ENCODE measurements around the gene DUSP22. TPM values are rescaled to one million over a fixed set of nuclear protein-coding genes. Genes with fewer than 3 reads are reported as not detected.

The DUSP22 gene
- total RNA-seq, 1 donor from 2014 or later: 24.3 TPM

DNA sequence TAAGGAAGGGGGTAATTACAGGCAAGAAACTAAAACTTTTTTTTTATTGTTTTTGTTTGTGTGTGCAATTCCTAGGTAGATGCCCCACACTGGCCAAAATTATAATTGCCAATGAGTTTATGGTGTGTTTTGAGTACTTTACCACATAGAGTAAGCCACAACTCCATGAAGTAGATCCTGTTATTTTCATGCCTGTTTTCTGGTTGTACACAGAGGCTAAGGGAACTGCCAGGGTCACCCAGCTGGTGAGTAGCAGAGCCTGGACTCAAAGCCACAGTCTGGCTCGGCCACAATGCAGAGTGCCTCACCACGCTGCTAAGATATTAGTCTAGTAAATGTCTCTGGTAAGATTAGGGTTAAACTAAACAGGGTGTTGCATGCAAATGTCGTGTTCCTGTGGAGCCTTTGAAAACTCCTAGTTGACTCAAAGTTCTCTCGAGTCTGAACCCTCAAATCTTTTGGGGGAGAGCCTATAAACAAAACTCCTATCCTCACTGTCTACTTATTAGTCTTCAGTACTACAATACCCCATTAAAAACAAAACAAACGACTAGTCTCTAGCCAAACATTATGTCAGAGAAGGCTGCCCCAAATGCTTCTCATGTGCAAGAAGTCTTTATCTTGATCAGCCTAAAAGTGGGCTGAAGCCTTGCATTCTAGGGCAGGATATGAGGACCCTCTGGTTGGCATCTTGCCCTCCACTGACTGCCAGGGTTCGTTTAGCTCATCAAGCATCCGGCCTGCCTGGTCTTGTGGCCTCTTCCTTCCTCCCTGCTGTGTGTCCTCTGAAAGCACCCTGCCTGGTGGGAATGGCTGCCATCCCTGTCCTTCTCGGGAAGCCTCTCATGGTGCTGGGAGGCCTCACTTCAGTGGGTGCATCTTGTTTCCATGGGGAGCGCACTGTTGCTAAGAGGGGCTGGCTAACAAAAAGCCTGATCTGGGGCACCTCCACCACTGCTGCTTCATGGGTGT lies 4.2 kb downstream of the DUSP22 start:
- intact Hi-C loops (cut with micrococcal nuclease): loop anchor here (10.0 kb wide), 1 partner anchor 1948 kb away; the partner anchor contains the start of gene GMDS

DNA sequence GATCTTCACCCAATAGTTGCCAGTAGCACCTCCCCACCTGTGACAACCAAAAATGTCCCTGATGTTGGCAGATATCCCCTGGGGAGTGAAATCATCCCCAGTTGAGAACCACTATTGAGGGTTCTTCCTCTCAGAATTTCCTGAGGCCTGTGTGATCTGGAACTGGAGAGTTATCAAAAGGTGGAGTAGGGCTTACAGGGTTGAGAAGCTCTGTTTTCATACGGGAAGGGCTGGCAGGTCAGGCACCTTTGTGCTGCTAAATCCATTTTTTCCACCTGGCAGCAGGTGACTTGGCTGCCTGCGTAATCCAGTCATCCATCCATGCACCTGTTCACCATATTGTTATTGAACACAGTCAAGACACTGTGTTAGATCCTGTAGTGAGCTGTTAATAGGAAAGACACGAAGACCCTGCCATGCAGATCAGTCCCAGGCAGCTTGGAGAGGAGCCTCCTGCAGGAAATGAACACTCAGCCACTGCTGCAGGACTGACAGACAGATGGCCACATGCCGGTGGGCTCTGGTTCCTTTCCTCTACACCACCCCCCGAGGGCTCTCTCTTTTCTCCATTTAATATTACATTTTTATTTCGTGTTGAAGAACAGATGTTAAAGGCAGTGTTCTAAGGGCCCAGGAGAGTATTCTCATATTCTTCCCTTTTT lies 5.4 kb downstream of the DUSP22 start:
- intact Hi-C loops (cut with micrococcal nuclease): loop anchor here (10.0 kb wide), 1 partner anchor 1947 kb away; the partner anchor contains the start of gene GMDS

DNA sequence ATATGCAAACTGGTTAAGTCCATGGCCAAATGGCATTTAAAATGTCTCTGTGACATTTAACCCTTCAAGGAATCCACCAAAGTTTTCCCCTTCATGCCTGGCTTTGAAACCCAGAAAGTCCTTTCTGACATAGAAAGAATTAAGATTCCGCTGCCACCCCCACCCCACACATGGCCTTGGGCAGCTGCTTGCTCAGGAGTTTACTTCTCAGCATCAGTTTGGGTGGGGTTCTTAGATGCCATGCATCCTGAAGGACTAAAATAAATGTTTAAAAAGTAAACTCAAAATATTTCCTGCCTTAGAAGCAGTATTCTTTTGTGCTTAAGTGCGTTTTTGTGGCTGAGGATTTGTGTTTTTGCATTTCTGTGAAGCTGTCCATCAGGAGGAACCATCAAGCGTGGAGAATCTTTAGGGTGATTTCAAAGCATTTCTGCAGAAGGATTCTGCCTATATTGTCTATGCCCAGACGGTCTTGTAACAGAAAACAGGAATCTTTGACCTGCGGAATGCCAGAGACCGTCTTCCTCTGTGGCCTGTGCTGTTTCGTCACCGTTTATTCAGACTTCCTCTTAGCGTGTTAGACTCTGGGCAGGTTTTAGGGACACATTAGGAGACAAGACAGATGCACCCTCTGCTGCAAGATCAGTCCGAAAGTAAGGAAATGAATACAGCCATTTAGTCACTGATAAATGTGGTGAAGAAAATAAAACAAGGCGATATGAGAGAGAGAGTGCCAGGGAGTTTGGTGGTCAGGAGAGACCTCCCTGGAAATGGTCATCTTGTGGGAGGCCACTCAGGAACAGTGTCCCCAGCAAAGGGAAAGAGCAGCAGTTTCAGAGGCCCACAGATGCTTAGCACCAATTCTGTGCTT lies 6.2 kb downstream of the DUSP22 start:
- intact Hi-C loops (cut with micrococcal nuclease): loop anchor here (10.0 kb wide), 1 partner anchor 1946 kb away; the partner anchor contains the start of gene GMDS

DNA sequence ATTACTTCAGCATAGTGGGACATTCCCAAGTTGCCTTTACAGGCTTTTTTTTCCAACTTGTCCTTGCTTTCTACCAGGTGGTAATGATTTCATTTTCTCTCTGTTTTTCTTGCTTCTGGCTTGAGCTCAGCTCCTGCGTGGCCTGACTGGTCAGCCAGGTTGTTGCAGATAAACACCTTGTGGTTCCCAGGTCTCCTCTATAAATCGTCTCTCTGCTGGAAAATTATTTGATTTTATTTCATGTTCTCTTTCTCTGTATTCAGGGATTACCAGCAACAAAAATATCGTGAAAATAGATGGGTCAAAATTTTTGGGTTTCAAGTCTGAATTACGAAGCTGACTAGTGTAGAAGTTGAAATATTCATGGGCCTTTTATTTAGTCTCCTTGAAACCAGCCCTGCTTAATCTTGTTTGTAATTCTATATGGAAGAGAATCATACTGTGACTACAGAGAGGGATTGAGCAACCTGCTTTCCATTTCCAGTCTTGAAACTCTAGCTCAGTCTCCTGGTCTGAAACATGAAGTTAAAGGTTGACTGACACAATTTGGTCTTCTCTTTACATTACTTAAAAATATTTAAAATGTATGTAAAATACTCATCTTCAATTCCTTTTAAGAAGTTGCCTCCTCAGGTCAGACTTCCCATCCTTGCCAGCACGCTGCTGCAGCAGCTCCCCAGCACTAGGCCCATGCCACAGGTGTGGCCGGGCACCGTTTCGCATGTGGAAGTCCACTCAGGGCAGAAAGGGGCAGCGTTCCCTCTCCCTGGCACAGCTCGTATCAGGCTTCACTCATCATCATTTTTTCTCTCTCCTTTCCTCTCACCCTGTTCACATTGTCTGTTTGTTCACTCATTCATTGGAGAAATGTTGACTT lies 7.1 kb downstream of the DUSP22 start:
- intact Hi-C loops (cut with micrococcal nuclease): loop anchor here (10.0 kb wide), 1 partner anchor 1945 kb away; the partner anchor contains the start of gene GMDS

DNA sequence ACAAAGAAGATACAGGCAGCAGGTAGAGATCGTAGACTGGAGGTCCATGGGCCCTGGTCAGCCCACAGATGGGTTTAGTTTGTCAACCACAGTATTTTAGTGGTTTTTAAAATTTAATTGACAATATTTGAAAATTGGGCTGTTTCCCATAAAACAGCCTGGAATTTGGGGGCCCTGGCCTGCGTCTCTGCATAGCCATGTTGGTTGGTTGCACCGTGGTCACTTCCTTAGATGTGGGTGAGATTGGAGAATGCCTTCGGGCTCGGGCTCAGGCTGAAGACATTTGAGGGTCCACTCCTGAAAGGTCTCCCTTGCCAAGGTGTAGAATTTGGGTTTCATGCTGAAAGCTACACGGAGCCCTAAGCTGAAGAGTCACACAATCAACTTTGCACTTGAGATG lies 7.7 kb downstream of the DUSP22 start:
- intact Hi-C loops (cut with micrococcal nuclease): no loop called here

DNA sequence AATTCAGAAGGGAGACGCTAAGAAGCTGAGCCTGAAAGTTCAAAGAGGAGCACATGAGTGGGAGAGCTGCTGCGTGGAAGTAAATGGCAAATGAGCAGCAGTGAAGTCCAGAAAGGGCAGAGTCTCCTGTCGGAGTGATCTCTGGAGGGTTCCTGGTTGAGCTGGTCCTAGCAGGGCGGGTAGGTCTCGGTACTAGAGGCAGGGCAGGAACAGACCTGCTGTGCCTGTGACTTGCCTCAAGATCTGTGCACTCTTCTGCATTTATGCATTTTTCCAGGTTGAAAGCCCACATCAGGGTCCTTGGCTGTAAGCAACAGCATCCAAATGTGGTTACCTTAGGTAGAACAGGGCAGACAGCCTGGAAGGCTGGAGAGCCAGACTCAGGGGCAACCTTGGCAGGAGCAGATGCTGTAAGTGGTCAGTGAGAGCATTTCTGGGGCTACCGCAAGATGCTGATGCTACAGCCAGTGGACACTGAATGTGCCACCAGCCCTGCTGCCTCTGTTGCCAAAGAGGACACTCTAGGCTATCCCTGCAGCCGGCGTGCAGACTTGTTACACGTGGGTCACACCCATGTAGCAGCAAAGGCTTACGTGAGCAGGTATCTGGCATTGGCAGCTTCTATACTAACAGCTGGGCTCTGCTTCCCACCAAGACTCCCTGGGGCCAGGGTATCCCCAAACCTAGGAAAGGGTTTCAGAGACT lies 8.4 kb downstream of the DUSP22 start:
- intact Hi-C loops (cut with micrococcal nuclease): no loop called here

DNA sequence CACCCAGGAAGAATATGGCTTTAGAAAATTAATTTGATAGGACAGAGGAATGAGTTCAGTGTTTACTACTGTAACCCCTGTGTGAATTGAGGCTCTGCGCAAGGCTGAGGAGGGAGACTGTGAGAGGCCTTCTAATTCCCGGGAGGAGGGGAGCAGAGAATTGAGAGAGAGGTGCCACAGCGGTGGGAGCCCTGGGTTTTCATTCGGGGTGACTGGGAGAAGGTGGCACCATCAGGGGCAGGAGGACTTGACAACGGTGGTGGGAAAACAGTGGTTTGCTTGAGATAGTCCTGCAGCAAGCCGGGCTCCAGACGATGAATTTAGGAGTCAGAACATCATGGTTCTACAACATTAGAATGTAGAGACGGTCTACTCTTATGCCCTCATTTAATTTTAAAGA lies 9.2 kb downstream of the DUSP22 start:
- intact Hi-C loops (cut with micrococcal nuclease): no loop called here

DNA sequence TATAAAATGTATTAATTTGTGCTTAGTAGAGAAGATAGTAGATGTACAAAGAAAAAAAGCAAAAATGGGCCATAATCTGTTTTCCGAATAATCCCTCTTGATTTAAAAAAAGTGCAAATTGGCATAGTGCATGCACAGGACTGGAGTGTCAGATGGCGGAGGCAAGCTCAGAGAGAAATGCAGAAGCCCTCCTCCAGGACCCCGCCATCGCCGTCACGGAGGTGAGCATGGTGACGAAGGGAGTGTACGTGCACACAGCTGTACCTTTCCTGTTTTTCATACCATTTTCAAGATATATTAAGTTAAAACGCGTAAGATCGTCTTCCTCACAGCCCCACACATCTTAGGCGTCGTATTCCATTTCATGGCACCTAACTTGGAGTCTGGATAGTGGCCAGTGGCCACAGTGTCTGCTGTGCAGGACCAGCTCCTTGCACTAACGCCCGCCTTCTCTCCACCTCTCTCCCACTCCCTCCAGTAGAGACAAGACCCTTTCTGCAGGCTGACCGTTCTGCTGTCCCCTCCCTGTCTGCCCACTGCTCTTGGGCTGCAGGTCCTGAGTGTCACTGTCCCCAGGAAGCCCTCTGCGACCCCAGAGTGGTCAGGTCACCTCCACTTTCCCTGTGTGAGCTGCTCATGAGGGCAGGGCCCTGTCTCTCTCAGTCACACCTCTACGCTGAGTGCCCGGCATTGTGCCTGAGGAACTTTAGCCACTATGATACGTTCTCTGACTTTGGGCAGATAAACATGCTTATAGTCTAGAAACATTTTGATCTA lies 9.8 kb downstream of the DUSP22 start:
- intact Hi-C loops (cut with micrococcal nuclease): no loop called here

DNA sequence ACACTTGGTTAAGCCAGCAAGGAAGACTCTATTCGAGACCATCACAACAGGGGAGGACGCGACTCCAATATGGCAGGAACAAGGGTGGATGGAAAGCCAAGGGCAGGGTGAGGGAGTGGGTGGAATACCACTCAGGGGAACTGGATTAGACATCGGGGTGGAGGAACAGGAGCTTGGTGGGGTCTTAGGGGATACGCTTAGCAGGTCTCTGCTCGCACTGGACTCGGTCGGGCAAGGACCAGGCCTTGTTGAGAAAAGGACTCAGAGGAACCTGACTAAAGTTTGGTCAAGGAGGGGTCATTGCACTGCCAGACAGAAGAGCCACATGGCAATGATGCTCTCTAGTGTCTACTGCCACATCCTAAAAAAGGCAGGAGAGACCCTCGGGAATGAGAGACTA lies 10.5 kb downstream of the DUSP22 start:
- intact Hi-C loops (cut with micrococcal nuclease): no loop called here

DNA sequence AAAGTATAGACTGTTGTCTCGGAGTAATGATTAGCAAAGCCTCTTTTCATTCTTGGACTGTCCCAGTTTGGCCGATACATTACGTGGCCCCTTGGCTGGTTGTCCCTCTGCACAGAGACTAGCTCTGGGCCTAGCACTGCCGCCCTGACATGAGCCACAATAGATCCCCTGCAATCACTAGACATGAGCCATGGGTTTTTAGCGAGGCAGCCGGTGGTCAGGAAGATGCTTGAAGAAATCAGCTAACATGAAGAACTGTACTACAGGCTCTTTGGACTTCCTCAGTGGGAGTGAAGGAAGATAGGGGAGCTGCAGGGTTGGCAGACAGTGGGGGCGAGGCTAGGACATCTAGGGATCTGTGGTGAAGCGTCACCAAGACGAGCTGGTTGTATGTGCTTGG lies 11.0 kb downstream of the DUSP22 start:
- intact Hi-C loops (cut with micrococcal nuclease): no loop called here

DNA sequence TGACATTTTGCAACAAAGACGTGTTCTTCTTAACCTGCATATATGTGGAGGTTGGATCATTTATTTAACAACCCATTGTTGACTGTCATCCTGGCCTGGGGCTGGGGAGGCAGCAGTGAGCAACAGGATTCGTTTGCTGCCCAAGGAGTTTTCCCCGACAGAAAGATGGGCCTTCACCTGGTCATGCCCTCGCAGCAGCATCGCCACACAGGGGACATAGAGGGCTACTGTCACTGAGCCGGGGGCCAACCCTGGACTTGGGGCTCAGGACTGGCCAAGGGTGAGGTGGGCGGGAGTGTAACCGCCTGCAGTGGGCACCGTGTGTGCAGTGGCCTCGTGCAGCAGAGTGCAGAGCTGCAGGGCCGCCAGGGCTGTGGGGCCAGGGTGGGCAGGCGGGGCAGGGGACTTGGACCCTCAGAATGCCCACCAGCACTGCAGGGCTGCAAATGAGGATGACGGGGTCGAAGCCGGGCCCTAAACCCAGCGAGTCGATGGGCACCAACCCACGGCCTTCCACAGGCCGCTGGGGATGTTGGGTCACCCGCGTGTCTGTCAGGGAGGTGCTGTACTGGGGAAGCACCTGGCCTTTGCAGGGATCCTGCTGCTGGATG lies 11.8 kb downstream of the DUSP22 start:
- intact Hi-C loops (cut with micrococcal nuclease): no loop called here

DNA sequence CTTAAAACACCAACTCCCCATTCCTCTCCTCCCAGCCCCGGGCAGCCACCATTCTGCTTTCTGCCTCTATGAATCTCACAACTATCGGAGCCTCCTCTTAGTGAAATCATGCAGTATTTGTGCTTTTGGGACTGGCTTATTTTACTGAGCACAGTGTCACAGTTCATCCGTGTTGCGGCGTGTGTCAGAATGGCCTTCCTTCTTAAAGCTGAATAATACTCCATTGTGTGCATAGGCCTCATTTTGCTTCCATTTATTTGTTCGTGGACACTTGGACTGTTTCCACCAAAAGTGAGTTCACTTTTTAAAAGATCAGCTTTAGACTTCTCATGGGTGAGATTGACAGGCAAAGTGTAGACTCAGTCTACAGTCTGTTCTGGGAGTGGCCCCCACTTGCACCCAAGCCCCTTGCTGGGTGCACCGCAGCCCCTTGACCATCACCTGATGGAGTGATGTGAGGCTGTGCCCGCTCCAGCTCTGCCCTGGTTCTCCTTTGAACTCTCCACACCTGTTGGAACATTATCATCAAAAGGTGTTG lies 12.6 kb downstream of the DUSP22 start:
- intact Hi-C loops (cut with micrococcal nuclease): no loop called here

DNA sequence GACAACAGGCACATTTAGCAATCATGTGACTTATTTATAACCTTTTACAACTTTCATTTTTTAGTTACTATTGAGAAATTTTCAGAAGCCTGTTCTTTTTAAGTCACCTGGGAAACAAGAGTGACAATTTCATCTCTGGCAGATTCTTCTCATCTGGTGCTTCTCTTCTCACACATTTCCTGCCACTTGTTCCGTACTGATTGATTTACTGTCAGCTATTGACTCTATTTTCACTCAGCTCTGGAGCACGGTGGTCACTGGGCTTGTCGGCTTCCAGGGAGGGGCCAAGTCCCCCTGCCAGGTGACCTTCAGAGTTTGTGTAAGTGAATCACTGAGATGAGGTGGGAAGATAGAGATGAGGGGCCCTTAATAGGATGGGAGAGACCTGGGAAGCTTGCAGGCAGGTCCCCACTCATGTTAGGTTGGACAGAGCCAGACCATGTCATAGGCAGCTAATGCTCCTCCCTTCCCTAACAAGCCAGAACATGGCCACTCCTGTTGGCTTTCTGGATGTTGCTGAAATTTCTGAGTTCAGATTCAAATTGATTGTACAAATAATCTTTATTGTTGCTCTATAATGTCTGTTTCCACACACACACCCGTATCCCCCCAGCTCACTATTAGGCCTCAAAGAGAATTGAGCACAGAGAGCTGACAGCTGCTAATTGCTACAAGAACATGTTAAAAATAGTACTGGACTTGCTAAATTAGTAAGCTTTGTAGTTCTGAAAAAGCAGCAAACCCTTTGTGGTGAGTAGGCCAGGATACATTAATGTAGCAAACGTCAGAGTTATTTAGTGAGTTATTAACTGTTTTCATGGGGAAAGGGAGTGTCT lies 13.3 kb downstream of the DUSP22 start:
- intact Hi-C loops (cut with micrococcal nuclease): no loop called here

DNA sequence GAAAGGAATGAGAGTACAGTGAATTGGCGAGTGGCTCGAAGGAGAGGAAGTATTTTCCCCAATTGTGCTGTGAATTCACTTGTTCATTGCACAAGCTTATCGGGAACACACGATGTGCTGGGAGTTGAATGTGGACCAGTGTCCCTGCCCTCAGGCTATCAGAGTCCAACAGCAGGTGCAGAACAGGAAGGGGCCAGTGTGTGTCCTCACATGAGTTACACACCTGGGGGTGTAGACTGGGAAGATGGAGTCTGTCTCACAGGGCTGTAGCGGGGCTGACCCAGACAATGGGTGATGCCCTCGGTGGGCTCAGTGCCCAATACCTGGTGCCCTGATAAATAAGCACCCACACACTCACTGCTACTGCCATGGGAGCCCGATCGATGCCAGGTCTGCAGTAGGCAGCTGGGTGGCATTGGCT lies 14.4 kb downstream of the DUSP22 start:
- intact Hi-C loops (cut with micrococcal nuclease): no loop called here

DNA sequence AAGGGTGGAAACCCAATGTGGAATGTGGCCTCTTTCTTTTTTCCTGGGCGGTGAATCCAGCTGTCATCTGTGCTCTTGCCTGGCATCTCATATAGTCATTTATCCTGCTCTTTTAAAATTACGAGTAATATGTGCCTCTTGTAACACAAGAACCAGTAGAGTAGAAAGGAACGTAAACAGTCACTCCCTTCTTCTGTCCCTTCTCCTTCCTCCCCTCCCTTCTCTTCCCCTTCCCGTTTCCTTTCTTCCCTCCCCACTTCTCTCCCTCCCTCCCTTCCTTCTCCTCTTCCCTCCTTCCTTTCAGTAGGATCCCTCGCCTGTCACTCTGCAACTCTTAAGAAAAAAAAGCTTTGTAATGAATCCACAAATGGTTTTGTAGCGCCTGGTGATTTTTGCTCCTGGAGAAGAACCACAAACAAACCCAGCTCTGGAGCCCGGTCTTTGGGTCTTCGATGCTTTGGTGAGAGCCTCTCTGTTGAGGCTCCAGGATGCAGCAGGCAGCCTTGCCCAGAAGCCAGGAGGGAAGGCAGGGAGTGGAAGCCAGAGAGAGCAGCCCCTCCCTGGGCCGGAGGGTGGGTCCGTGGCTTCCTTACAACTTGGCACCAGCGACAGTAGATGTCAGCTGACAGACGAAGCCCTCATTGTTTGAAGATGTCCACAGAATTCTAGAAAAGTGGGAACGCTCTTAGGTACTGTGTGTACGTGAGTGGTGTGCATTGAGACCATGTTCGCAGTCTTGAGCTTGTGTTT lies 15.0 kb downstream of the DUSP22 start:
- intact Hi-C loops (cut with micrococcal nuclease): no loop called here

DNA sequence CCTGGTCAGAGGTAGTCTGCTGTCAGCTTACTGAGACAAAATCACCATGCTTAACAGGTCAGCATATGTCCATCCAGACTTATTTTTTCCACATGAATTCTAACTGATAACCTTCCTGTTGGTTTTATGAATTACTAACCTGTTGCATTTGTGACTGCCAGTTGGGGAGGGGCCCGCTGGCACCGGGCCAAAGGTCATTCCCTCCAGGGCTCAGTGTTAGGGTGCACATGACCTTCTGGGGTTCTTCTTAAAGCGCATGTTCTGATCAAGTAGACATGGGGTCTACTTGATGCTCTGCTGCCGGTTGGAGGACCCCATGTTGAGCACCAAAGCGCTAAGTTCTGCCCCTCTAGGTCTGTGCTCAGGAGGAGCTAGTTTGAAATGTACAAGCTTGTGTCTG lies 15.6 kb downstream of the DUSP22 start:
- intact Hi-C loops (cut with micrococcal nuclease): no loop called here

DNA sequence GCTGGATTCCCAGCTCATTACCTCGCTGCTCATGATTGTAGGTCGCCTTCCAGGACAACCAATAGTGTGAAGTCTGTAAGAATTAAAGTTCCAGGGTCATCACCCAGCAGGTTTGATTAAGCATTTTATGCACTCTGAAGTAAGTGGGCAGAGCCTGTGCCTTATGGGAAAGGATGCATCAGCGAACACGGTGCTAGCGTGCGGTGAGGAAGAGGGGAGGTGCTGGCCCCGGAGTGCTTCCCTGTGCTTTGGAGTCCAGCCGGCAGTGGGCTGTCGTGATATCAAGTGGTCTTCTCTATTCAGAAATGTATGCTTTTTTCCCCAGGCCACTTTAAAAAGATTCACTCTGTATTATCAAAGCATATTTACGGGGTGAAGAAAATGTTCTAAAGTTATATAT lies 16.0 kb downstream of the DUSP22 start:
- intact Hi-C loops (cut with micrococcal nuclease): no loop called here
